Neural progenitor cell (in vitro differentiated cells): ENCODE measurements around the gene GYS2. TPM values are rescaled to one million over a fixed set of nuclear protein-coding genes. Genes with fewer than 3 reads are reported as not detected.

Experiments
- DNase-seq: peaks from one replicate; pipeline ENCODE4 v3.0.0-alpha.2; 2016; ENCODE audit warnings: low spot score
- H2AFZ ChIP-seq: fragments of 200-600 bp; sonication (generic); replicated peaks from 2 replicates; pipeline ENCODE4 v1.6.1; 2016; ENCODE audit warnings: antibody characterized with exemption
- H3F3A ChIP-seq: fragments of 200-600 bp; sonication (generic); 2 replicates; pipeline ENCODE4 v1.6.1; 2016; ENCODE audit warnings: antibody characterized with exemption, low read depth
- H3K27ac ChIP-seq: fragments of 200-600 bp; sonication (generic); 2 replicates; pipeline ENCODE4 v1.5.1; 2016; ENCODE audit warnings: mild to moderate bottlenecking
- H3K27me3 ChIP-seq: fragments of 200-600 bp; sonication (generic); 2 replicates; pipeline ENCODE4 v1.6.1; 2016; ENCODE audit warnings: mild to moderate bottlenecking, moderate library complexity
- H3K36me3 ChIP-seq: fragments of 200-600 bp; sonication (generic); 2 replicates; pipeline ENCODE4 v1.5.1; 2016
- H3K4me1 ChIP-seq: fragments of 200-600 bp; sonication (generic); 2 replicates; pipeline ENCODE4 v1.6.1; 2016; ENCODE audit warnings: mixed run types
- H3K4me2 ChIP-seq: fragments of 200-600 bp; sonication (generic); 2 replicates; pipeline ENCODE4 v1.6.1; 2016
- H3K4me3 ChIP-seq: fragments of 200-600 bp; sonication (generic); 2 replicates; pipeline ENCODE4 v1.5.1; 2016
- H3K79me2 ChIP-seq: fragments of 200-600 bp; sonication (generic); 2 replicates; pipeline ENCODE4 v1.6.1; 2016; ENCODE audit warnings: low read depth
- H3K9ac ChIP-seq: fragments of 200-600 bp; sonication (generic); 2 replicates; pipeline ENCODE4 v1.6.1; 2016
- H3K9me3 ChIP-seq: fragments of 200-600 bp; sonication (generic); 2 replicates; pipeline ENCODE4 v1.5.1; 2016; ENCODE audit warnings: low read depth
- H4K20me1 ChIP-seq: fragments of 200-600 bp; sonication (generic); 2 replicates; pipeline ENCODE4 v1.6.1; 2016; ENCODE audit warnings: low read depth
- H3K27ac Mint-ChIP-seq: 3 replicates; pipeline ENCODE4 v1.8.0; 2021; ENCODE audit warnings: mixed read lengths
- H3K27me3 Mint-ChIP-seq: 2 replicates; pipeline ENCODE4 v1.8.0; 2022; ENCODE audit warnings: low read depth, mild to moderate bottlenecking, inconsistent platforms, moderate library complexity, mixed read lengths; ENCODE audit not compliant: insufficient read depth
- H3K36me3 Mint-ChIP-seq: 3 replicates; pipeline ENCODE4 v1.8.0; 2021; ENCODE audit warnings: mixed read lengths
- H3K4me1 Mint-ChIP-seq: 3 replicates; pipeline ENCODE4 v1.8.0; 2021; ENCODE audit warnings: mixed read lengths
- H3K4me3 Mint-ChIP-seq: 3 replicates; pipeline ENCODE4 v1.8.0; 2021; ENCODE audit warnings: mild to moderate bottlenecking, moderate library complexity, mixed read lengths
- H3K9me3 Mint-ChIP-seq: 3 replicates; pipeline ENCODE4 v1.8.0; 2020; ENCODE audit warnings: mixed read lengths
- EZH2 ChIP-seq: fragments of 200-600 bp; sonication (generic); IDR thresholded peaks from 2 replicates; pipeline ENCODE4 v1.6.1; 2017; ENCODE audit warnings: antibody characterized with exemption, mild to moderate bottlenecking, moderate library complexity
- EZH2phosphoT487 ChIP-seq: fragments of 200-600 bp; sonication (generic); IDR thresholded peaks from 2 replicates; pipeline ENCODE4 v1.6.1; 2017; ENCODE audit warnings: antibody characterized with exemption
- total RNA-seq: library from RNA; depleted of rRNA; stranded (reverse); fragments of >200 nt; gene quantifications from 2 replicates; pipeline ENCODE4 v1.2.3, GENCODE V29; 2015; ENCODE audit warnings: low replicate concordance
- TF ChIP-seq, protein P1 (sequence below): fragments of 200-600 bp; sonication (generic); IDR thresholded peaks from 2 replicates; pipeline ENCODE4 v1.5.1; 2017; ENCODE audit warnings: antibody characterized with exemption, mild to moderate bottlenecking

Gene GYS2
- total RNA-seq, 1 donor from 2014 or later, result not detected

- Histone ChIP-seq H3K27ac (no peak overlapping the region), H3K79me2 (peaks cover 40% of the 10 kb centered on the region), H3K27me3 (no peaks in the 10 kb centered on the region), H2AFZ (no peak overlapping the region), H3K9me3 (no peaks in the 10 kb centered on the region), H3K4me3 (no peak overlapping the region), H3K36me3 (peaks cover 80% of the 10 kb centered on the region), H3F3A (peaks cover 57% of the 10 kb centered on the region), H3K9ac (no peak overlapping the region), H4K20me1 (peaks cover 14% of the 10 kb centered on the region), H3K4me1 (peaks cover 5% of the 10 kb centered on the region), H3K4me2 (no peak overlapping the region)
- Mint-ChIP-seq H3K36me3 (peaks cover 52% of the 10 kb centered on the region), H3K27me3 (no peaks in the 10 kb centered on the region), H3K4me1 (peaks cover 13% of the 10 kb centered on the region), H3K27ac (no peak overlapping the region), H3K9me3 (no peaks in the 10 kb centered on the region), H3K4me3 (no peak overlapping the region)
- no peak for DNase-seq
- TF ChIP-seq, protein P1, sequence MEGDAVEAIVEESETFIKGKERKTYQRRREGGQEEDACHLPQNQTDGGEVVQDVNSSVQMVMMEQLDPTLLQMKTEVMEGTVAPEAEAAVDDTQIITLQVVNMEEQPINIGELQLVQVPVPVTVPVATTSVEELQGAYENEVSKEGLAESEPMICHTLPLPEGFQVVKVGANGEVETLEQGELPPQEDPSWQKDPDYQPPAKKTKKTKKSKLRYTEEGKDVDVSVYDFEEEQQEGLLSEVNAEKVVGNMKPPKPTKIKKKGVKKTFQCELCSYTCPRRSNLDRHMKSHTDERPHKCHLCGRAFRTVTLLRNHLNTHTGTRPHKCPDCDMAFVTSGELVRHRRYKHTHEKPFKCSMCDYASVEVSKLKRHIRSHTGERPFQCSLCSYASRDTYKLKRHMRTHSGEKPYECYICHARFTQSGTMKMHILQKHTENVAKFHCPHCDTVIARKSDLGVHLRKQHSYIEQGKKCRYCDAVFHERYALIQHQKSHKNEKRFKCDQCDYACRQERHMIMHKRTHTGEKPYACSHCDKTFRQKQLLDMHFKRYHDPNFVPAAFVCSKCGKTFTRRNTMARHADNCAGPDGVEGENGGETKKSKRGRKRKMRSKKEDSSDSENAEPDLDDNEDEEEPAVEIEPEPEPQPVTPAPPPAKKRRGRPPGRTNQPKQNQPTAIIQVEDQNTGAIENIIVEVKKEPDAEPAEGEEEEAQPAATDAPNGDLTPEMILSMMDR, result no peak
- TF ChIP-seq EZH2phosphoT487, result no peak
- TF ChIP-seq EZH2, result no peak
Observed at GRCh38 chr12:21638054-21638891, 33.6 kb upstream of the GYS2 start.

- no peak for DNase-seq
- peaks cover 31% of the 10 kb centered on the region for H3K36me3 Mint-ChIP-seq
- no peaks in the 10 kb centered on the region for H3K9me3 ChIP-seq
- no peak overlapping the region for H3K4me2 ChIP-seq
- no peaks in the 10 kb centered on the region for H3K9me3 Mint-ChIP-seq
- no peaks in the 10 kb centered on the region for H3K4me1 ChIP-seq
- no peak overlapping the region for H3K4me3 ChIP-seq
- peaks cover under 1% of the 10 kb centered on the region for H4K20me1 ChIP-seq
- H3K27me3 Mint-ChIP-seq, result no peaks in the 10 kb centered on the region
- H3F3A ChIP-seq, result peaks cover 43% of the 10 kb centered on the region
- no peak overlapping the region for H3K27ac Mint-ChIP-seq
- TF ChIP-seq, protein P1, result no peak
- TF ChIP-seq EZH2 (no peak), EZH2phosphoT487 (no peak)
- H3K27me3 ChIP-seq, result no peaks in the 10 kb centered on the region
- peaks cover 41% of the 10 kb centered on the region for H3K36me3 ChIP-seq
- no peak overlapping the region for H3K9ac ChIP-seq
- H3K4me1 Mint-ChIP-seq, result no peaks in the 10 kb centered on the region
- H3K4me3 Mint-ChIP-seq, result no peak overlapping the region
- peaks cover under 1% of the 10 kb centered on the region for H3K79me2 ChIP-seq
- H2AFZ ChIP-seq, result no peak overlapping the region
- H3K27ac ChIP-seq, result no peak overlapping the region
Observed at GRCh38 chr12:21634245-21634644, 29.6 kb upstream of the GYS2 start.

GRCh38 chr12:21631367-21631766 lies 26.7 kb upstream of the GYS2 start:
- H3K4me1 Mint-ChIP-seq, result no peaks in the 10 kb centered on the region
- H3K4me3 Mint-ChIP-seq, result no peak overlapping the region
- Histone ChIP-seq H3K27ac (no peak overlapping the region), H3K4me1 (no peaks in the 10 kb centered on the region), H3K36me3 (peaks cover 15% of the 10 kb centered on the region), H3K27me3 (no peaks in the 10 kb centered on the region), H3K9ac (no peak overlapping the region), H4K20me1 (no peaks in the 10 kb centered on the region), H3K9me3 (no peaks in the 10 kb centered on the region), H3F3A (peaks cover 38% of the 10 kb centered on the region), H3K79me2 (no peaks in the 10 kb centered on the region), H2AFZ (no peak overlapping the region), H3K4me3 (no peak overlapping the region), H3K4me2 (no peak overlapping the region)
- H3K36me3 Mint-ChIP-seq, result peaks cover 18% of the 10 kb centered on the region
- TF ChIP-seq EZH2phosphoT487, result no peak
- no peak for TF ChIP-seq EZH2
- TF ChIP-seq, protein P1, result no peak
- no peak overlapping the region for H3K27ac Mint-ChIP-seq
- H3K27me3 Mint-ChIP-seq, result no peaks in the 10 kb centered on the region
- DNase-seq, result no peak
- no peaks in the 10 kb centered on the region for H3K9me3 Mint-ChIP-seq
